DND-41 (cell line): ENCODE results near the gene CARMIL1.

Experiments
- EZH2 ChIP-seq: IDR thresholded peaks from 3 replicates; pipeline ENCODE4 v1.6.1; 2012; ENCODE audit warnings: borderline replicate concordance, low read depth, mild to moderate bottlenecking, moderate library complexity, low read length, inconsistent platforms; ENCODE audit not compliant: severe bottlenecking
- TF ChIP-seq, protein P1 (sequence below): IDR thresholded peaks from 2 replicates; pipeline ENCODE4 v1.5.1; 2012; ENCODE audit warnings: borderline replicate concordance, low read length, moderate library complexity, mild to moderate bottlenecking; ENCODE audit not compliant: poor library complexity, severe bottlenecking; ENCODE audit errors: extremely low read depth

DNA sequence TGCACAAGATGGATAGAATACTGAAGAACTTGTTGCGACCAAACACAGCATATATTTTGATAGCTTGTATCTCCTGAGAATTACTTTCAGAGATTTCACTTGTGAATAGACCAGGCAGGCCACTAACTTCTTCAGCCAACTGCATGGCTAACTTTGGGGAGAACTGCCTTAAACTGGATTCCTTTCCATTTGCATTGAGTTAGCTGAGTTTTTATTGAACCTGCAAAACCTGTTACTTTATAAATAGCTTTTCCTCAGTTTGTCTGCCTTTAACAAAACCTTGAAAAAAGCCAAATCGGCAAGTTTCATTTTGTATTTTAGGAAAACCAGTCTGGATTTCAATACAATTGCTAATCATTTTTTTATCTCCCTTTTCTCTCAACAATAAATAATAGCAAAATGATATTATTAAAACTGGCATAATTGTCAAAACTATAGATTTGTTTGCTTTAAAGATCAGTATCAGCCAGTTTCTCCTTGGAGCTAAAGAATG, 300.3 kb downstream of the CARMIL1 start:
- TF ChIP-seq, protein P1, sequence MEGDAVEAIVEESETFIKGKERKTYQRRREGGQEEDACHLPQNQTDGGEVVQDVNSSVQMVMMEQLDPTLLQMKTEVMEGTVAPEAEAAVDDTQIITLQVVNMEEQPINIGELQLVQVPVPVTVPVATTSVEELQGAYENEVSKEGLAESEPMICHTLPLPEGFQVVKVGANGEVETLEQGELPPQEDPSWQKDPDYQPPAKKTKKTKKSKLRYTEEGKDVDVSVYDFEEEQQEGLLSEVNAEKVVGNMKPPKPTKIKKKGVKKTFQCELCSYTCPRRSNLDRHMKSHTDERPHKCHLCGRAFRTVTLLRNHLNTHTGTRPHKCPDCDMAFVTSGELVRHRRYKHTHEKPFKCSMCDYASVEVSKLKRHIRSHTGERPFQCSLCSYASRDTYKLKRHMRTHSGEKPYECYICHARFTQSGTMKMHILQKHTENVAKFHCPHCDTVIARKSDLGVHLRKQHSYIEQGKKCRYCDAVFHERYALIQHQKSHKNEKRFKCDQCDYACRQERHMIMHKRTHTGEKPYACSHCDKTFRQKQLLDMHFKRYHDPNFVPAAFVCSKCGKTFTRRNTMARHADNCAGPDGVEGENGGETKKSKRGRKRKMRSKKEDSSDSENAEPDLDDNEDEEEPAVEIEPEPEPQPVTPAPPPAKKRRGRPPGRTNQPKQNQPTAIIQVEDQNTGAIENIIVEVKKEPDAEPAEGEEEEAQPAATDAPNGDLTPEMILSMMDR, result no peak
- TF ChIP-seq EZH2, result no peak
